ENCODE results near the gene IRF1.

The IRF1 gene

GRCh38 chr5:132468656-132469379 lies 21.8 kb downstream of the IRF1 start:
- no peak for DNase-seq (ENCODE audit: low read depth)

DNA sequence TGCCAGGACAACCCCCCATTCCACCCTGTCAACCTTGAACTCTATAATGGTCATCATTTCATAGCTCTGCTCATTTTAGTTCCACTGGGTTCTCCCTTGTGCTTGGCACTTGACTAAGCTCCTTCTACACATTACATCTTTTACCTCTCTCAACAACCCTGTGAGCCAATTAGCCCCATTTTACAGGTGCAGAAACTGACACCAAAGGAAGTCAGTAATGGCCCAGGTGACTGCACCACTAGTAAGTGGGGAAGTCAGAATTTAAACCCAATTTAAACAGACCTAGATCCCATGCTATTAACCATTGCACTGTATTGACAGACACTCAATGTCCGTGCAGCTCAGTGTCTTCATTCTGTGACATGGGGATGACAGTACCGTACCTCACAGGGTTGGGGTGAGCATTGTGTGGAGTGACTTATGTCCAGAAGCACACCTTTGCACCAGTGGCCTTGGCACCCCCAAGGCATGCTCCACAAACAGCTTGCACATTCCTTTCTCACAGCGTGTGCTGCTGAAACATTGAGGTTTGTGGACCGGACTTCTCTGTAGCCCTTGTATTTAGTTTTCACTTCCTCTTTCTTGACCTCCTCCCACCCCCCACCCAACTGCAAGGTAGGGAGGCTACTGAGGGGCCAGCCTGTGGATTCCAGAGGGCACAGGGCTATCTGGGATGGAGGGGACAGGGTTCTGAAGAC lies 23.1 kb downstream of the IRF1 start:
- no peak overlapping the region for H3K4me3 ChIP-seq (ENCODE audit: low read depth, low read length)
- DNase-seq (ENCODE audit: low read depth), result peak; percentile 70
- TF ChIP-seq CTCF (conservative IDR thresholded peaks at IDR 0.05; ENCODE audit: low read depth, low read length), result no peak

More at GRCh38 chr5:132468656-132469379, 21.8 kb downstream of the IRF1 start:
- no peak overlapping the region for H3K4me3 ChIP-seq (ENCODE audit: low read depth, low read length)
- no peak for TF ChIP-seq CTCF (conservative IDR thresholded peaks at IDR 0.05; ENCODE audit: low read depth, low read length)

GRCh38 chr5:132466433-132467286 lies 23.9 kb downstream of the IRF1 start:
- H3K4me3 ChIP-seq (ENCODE audit: low read depth, low read length), result no peak overlapping the region
- DNase-seq (ENCODE audit: low read depth), result peak; percentile 77
- TF ChIP-seq CTCF (conservative IDR thresholded peaks at IDR 0.05; ENCODE audit: low read depth, low read length), result no peak

- no peak overlapping the region for H3K4me3 ChIP-seq (ENCODE audit: low read depth, low read length)
- DNase-seq (ENCODE audit: low read depth), result no peak
- TF ChIP-seq CTCF (conservative IDR thresholded peaks at IDR 0.05; ENCODE audit: low read depth, low read length), result no peak
These were observed 25.4 kb downstream of the IRF1 start for GRCh38 chr5:132465059-132465707.

DNA sequence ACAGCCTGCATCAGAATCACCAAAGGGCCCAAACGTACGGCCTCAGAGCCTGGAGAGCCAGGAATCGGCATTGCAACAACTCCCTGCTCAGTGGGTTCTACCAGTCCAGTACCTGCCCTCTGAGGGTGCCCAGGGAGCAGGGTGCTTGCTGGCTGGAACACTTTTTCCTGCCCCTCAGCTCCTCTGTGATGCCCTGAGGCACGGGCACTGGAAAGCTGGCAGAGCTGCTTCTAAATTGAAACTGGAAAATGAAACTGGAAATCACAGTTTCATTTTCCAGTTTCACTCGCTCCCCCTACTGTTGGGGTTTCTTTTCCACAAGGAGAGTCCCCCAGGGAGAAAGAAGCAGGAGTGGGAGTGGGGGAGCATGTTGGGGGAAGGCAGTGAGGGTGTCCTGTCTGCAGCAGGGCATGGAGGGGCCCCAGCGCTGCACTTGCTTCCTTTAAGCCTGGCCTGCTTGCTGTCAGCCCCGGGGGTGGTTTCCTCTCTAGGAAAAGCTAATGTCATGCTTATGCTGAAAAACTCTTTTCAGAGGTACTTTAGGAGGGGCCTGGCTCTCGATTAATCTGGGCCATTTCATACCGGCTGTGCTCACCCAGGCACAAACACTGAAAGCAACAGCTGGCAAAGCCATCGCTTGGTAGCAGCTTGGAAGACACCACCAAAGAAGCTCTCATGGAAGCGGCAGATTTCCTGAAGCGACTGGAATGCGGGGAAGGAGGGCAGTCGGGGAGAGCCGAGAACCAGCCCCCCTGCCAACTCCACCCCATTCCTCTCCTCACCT lies 26.2 kb downstream of the IRF1 start:
- H3K4me3 ChIP-seq (ENCODE audit: low read depth, low read length), result no peak overlapping the region
- DNase-seq (ENCODE audit: low read depth), result no peak
- TF ChIP-seq CTCF (conservative IDR thresholded peaks at IDR 0.05; ENCODE audit: low read depth, low read length), result peak; percentile 39

DNA sequence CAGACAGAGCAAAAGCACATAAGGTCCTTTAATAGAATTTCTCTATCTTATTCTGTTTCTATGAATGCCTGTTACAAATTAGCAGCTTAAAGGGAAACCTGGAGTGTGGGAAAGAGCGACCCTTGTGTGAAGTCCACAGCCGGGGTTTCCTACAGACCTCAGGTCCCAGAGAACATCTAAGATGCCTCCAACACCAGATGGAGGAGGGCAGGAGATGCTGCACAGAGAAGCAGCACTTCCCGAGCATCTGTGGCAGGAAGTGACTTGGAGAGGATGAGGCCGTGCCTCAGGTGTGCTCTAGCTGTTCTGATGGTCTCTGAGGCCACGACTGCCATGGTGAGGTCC lies 26.8 kb downstream of the IRF1 start:
- no peak for DNase-seq (ENCODE audit: low read depth)
- no peak for TF ChIP-seq CTCF (conservative IDR thresholded peaks at IDR 0.05; ENCODE audit: low read depth, low read length)
- H3K4me3 ChIP-seq (ENCODE audit: low read depth, low read length), result no peak overlapping the region
